ENCODE measurements around the gene TBC1D24. TPM values are rescaled to one million over a fixed set of nuclear protein-coding genes. Genes with fewer than 3 reads are reported as not detected.
A peak's percentile ranks its signal among the peaks of the same experiment; 100 is the strongest.

TBC1D24 gene
- total RNA-seq, 1 donor from 2014 or later = 11.8 TPM

GRCh38 chr16:2443555-2443954 is 31.4 kb upstream of the TBC1D24 start:
- no peak for ATAC-seq (ENCODE audit: poor library complexity)
- intact Hi-C loops (cut with DNase I) = no loop called here
- no peak for DNase-seq

- intact Hi-C loops (cut with DNase I) = no loop called here
- no peak for ATAC-seq (ENCODE audit: poor library complexity)
- no peak for DNase-seq
Observed at GRCh38 chr16:2447920-2448583, 26.9 kb upstream of the TBC1D24 start.

GRCh38 chr16:2449118-2449517 is 25.8 kb upstream of the TBC1D24 start:
- intact Hi-C loops (cut with DNase I) = no loop called here
- DNase-seq = no peak
- no peak for ATAC-seq (ENCODE audit: poor library complexity)

GRCh38 chr16:2450535-2450934 is 24.4 kb upstream of the TBC1D24 start:
- intact Hi-C loops (cut with DNase I) = no loop called here
- ATAC-seq (ENCODE audit: poor library complexity) (no peak), DNase-seq (no peak)

GRCh38 chr16:2450975-2451381 is 23.9 kb upstream of the TBC1D24 start:
- ATAC-seq (ENCODE audit: poor library complexity) = no peak

GRCh38 chr16:2451851-2452320 is 23.0 kb upstream of the TBC1D24 start:
- intact Hi-C loops (cut with DNase I) = no loop called here
- no peak for DNase-seq

More at GRCh38 chr16:2450975-2451381, 23.9 kb upstream of the TBC1D24 start:
- DNase-seq = no peak
- intact Hi-C loops (cut with DNase I) = no loop called here

GRCh38 chr16:2452650-2453049 is 22.3 kb upstream of the TBC1D24 start:
- ATAC-seq (ENCODE audit: poor library complexity) = no peak
- intact Hi-C loops (cut with DNase I) = no loop called here
- DNase-seq = no peak

More at GRCh38 chr16:2451851-2452320, 23.0 kb upstream of the TBC1D24 start:
- ATAC-seq (ENCODE audit: poor library complexity) = no peak

- no peak for DNase-seq
- intact Hi-C loops (cut with DNase I) = no loop called here
- no peak for ATAC-seq (ENCODE audit: poor library complexity)
Observed at GRCh38 chr16:2455081-2455845, 19.7 kb upstream of the TBC1D24 start.

- intact Hi-C loops (cut with DNase I) = no loop called here
- DNase-seq (no peak), ATAC-seq (ENCODE audit: poor library complexity) (no peak)
Observed at GRCh38 chr16:2456551-2457153, 18.3 kb upstream of the TBC1D24 start.

GRCh38 chr16:2457267-2457666 is 17.7 kb upstream of the TBC1D24 start:
- ATAC-seq (ENCODE audit: poor library complexity) = no peak
- intact Hi-C loops (cut with DNase I) = no loop called here

GRCh38 chr16:2457946-2458345 is 17.0 kb upstream of the TBC1D24 start:
- DNase-seq = no peak

More at GRCh38 chr16:2457267-2457666, 17.7 kb upstream of the TBC1D24 start:
- DNase-seq = no peak

GRCh38 chr16:2458887-2459646 is 15.9 kb upstream of the TBC1D24 start:
- ATAC-seq (ENCODE audit: poor library complexity) (peak; percentile 7), DNase-seq (no peak)
- intact Hi-C loops (cut with DNase I) = no loop called here

More at GRCh38 chr16:2457946-2458345, 17.0 kb upstream of the TBC1D24 start:
- intact Hi-C loops (cut with DNase I) = no loop called here
- no peak for ATAC-seq (ENCODE audit: poor library complexity)

- peak; percentile 100 for ATAC-seq (ENCODE audit: poor library complexity)
- DNase-seq = peak; percentile 98
- intact Hi-C loops (cut with DNase I) = no loop called here
Observed at GRCh38 chr16:2459647-2460390, 15.1 kb upstream of the TBC1D24 start, which contains the start of gene TEDC2. Gene TEDC2, plus strand, starts transcription at chr16:2460109. Its CDS starts 36 bp downstream, at chr16:2460145.

GRCh38 chr16:2460391-2460713 is 14.6 kb upstream of the TBC1D24 start:
- ATAC-seq (ENCODE audit: poor library complexity) (no peak), DNase-seq (no peak)
- intact Hi-C loops (cut with DNase I) = no loop called here

- intact Hi-C loops (cut with DNase I) = no loop called here
- ATAC-seq (ENCODE audit: poor library complexity) (no peak), DNase-seq (no peak)
Observed at GRCh38 chr16:2460916-2461315, 14.0 kb upstream of the TBC1D24 start.

- ATAC-seq (ENCODE audit: poor library complexity) (no peak), DNase-seq (no peak)
- intact Hi-C loops (cut with DNase I) = no loop called here
Observed at GRCh38 chr16:2462031-2462866, 12.7 kb upstream of the TBC1D24 start.

- ATAC-seq (ENCODE audit: poor library complexity) (no peak), DNase-seq (no peak)
- intact Hi-C loops (cut with DNase I) = no loop called here
Observed at GRCh38 chr16:2464333-2464732, 10.6 kb upstream of the TBC1D24 start.

All from Right ventricle myocardium superior (tissue), 1 donor.